RPMI8226 (cell line): Measurements from ENCODE around the gene DLEU7.
A peak's percentile ranks its signal among the peaks of the same experiment; 100 is the strongest.

ENCODE experiments used
- DNase-seq: peaks from one replicate; pipeline ENCODE4 v3.0.0-alpha.2; 2015

Gene DLEU7

DNA sequence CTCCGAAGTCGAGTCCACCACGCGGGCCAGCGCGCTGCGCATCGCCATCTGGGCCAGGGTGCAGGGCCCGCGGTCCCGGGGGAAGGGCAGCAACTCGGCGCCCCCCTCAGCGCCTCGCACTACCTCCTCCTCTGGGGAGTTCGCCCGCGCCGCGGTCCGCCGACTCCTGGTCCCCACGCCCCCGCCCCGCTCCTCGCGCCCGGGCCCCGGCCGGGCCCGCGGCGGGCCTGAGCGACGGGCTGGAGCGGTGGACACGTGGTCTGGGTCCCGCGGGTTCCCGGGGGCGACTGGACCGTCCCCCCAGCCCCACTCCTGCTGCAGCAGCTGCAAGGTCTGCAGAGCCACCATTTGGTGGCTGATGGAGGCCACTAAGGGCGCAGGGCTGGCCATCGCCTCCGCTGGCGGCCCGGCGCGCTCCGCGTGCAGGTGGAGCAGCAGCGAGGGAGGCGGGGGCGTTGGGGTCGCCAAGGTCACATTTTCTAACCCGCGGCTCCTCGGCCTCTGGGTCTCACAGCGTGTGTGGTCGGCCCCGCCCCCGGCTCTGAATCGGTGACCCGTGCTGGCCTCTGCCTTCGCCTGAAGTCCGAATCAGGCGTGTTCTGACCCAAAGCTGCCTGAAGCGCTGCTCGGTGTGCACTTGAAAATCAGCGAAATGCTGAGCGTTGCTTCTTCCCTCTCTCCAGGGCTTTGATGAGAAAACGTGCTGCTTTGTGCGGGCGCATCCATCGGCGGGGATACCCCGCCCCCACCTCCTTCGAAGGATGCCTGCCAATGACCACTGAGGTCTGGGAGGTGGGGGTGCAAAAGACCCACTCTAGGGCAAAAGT, at the start of gene DLEU7:
Gene DLEU7, minus strand, starts transcription at position 436 of the 827 bp plus-strand sequence. Its CDS starts 46 bp downstream, at position 390.
- DNase-seq, result no peak

DNA sequence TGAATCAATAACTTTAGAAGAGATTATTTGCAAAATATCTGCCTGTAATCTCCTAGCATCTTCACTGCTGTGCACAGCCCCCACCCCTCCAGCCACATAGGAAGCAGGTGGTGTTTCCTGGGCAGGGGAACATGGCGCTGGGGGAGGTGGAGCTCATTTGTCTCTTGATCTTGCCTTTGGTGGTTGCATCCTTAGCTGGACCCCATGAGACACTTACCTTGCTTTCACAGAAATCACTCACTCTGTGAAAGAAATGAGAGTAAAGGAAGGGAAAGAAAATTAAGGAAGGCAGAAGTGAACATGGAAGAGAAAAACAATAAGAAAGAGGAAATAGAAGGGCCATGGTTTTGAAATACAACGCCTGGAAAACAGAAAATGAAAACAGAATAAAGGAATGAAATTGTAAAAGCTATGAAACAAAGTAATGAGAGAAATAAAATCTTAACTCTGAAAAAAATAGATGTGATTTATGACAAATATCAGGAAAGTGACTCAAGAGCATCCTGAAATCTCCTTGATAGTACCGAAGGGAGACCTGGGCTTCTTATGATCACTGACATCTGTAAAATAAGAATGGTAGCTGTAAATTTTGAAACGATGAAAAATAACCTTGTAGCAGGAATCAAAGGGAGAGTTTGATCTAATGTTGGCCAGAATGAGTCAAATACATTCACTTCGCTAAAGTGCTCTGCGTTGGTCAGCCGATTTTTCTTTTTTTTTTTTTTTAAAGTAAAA, 48.9 kb upstream of the DLEU7 start:
- no peak for DNase-seq

DNA sequence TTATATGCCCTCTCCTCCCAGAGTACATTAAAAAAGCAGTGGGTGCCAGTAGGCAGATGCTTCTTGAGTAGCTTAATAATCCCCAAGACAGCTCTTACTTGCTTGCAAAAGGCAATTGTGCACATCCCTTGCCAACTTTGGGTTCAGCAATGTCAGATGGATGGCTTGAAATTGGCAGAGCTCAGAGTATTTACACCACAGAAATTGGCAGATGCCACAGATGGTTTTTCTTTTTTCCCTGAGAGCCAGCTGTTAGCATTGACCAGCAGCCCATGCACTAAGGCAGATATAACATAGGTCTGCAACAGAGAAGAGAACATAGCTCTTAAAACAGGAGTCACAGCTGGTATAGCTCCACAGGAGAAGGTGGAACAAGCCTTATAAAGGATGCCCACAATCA, 47.7 kb upstream of the DLEU7 start:
- peak; percentile 16 for DNase-seq

DNA sequence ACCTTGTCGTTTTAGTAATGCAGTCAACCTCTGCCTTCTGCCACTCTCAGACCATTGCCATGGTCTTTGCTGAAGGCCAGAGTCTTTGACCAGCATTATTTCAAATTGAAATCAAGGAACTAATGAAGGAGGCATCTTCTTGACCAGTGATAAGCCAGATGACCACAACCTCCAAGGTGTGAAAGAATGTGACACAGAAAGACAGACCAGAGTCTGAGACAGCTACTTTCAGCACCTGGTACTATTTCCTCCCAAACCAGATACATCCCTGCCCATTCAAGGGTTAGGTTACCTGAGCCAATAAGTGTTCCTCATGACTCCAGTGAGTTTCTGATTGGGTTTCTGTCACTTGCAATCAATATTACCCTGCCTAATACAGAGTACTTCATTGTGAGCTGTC, 45.8 kb upstream of the DLEU7 start:
- no peak for DNase-seq

DNA sequence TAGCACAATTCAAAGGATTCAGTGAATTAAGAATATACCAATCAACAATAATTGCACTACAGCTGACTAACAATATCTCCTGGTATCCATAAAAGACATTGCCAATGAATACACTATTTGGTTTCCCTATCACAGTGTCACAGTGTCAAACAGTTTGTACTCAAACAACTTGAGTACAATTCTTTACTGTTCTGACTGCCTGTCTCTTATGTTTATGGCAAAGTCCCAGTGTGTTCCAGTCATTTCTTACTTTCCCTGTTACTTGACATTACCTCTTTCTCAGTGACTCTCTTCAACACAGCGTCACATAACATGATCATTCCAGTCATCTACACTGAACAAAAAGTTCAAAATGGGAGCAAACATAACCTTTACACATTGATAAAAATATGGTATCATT, 44.9 kb upstream of the DLEU7 start:
- no peak for DNase-seq

DNA sequence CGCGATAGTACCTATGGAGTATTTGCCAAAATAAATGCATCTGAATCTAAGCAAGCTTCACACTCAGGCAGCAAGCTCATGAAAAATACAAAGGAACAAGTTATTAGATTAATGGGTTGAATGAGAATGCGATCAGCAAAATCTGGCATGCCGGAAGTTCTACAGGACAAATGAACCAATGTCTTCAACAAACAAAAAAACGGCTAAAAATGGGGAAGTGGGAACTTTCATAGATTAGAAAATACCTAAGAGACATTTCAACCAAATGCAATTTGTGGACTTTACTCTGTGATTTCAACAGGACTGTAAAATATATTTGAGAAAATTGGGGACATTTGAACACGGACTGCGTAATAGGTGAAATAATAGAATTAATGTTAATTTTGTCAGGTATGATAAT, 43.7 kb upstream of the DLEU7 start:
- DNase-seq, result peak; percentile 28

DNA sequence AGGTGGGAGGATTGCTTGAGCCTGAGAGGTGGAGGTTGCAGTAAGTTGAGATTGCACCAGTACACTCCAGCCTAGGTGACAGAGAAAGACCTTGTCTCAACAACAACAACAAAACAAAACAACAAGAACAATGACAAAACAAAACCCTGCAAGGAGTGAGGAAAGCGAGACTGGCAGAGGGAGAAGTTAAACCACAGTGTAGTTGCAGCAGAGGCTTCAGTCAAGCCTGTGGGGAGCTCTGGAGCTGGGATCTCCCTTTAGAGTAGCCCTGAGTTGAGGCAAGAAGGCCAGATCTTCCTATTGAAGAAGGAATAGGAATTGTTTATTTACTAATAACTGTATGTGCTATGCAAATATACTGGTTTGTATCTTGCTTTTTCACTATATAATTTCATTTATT, 40.8 kb upstream of the DLEU7 start:
- DNase-seq, result no peak

DNA sequence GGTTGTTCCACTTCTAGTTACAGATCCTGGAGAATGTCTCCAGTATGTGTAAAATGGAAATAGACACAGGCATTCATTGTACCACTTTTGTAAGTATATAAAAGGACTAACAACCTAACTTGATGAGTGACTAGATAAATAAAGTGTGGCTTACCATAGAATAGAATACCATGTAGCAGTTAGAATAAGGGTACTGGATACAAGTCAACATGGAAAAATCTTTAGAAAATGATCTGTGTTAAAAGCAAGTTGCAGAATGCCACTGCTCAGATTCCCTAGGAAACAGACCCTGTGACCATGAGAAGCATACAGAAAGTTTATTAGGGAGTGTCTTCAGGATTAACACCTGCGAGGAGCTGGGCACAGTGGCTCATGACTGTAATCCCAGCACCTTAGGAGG, 40.2 kb upstream of the DLEU7 start:
- no peak for DNase-seq

DNA sequence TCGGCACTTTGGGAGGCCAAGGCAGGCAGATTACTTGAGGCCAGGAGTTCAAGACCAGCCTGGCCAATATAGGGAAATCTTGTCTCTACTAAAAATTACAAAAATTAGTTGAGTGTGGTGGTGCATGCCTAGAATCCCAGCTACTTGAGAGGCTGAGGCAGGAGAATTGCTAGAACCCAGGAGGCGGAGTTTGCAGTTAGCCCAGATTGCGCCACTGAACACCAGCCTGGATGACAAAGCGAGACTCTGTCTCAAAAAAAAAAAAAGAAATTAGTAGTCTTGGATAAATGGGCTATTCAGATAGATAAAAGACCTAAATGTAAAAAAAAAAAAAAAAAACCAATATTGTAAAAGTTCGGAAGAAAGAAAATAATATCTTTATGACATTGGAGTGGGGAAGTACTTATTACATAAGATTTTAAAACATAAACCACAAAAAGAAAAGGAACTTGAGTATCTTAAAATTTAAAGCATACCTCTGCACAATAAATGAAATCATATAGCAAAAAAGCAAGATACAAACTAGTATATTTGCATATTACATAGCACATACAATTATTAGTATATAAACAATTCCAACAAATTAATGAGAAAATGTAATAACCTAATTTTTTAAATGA, 39.4 kb upstream of the DLEU7 start:
- no peak for DNase-seq

DNA sequence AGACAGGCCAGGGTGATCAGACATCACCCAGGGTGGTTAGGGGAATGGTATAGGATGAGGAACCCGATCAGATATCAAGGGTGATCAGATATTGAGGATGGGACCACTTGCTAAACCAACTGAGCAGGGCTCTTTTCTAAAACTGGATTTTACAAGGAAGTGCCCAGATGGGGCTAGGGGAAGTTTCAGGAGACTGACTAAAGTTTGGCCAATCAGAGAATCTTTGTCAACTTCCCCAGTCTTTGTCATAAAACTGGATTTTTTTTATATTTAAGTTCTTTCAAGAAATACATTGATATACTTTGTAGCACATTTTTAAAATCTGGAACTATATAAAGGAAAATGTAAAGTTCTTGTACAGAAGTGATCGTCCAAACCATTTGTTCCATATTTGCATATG, 30.5 kb upstream of the DLEU7 start:
- no peak for DNase-seq

DNA sequence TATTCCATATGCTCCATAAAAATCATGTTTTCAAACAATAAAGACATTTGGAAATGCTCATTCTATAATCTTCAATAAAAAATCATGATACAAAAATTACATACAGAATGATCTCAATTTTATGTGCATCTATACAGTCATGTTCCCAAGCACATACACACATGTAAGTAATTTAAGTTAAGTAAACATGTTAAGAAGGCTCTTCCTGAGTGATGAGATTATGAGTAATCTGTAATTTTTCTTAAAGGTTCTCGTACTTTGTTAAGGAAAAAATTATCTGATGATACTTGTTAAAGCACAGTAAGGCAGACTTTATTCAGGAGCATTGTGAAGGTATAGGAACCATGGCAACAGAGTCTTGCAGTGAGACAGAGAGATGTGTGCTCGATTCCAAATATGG, 30.0 kb upstream of the DLEU7 start:
- DNase-seq, result no peak

DNA sequence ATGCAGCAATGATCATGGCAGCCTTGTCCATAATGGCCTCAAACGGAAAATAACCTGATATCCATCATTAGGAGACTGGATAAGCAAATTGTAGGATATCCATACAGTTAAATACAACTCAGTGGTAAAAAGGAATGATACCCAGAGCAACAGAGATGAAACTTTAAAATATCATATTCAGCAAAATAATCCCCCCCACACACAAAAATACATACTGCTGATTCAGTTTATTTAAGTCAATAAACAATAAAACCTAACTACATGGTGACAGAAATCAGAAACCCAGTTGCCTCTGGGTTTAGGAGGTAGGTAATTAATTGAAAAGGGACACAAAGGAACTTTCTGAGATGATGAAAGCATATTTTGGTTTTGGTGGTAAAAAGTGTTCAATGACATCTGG, 27.9 kb upstream of the DLEU7 start:
- no peak for DNase-seq

DNA sequence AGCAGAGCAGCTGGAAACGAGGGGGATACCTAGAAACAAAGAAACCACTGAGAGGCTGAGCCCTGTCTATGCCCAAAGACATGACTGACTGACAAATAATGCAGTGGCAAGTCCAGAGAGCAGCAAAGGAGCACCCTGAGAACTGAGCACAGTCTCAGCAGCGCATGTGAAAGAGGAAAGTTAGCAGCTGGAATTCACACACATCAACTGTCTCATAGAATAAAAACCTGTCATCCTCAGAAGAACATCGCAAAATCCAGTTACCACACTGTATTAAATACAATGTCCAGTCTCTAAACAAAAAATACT, 24.1 kb upstream of the DLEU7 start:
- DNase-seq, result no peak

DNA sequence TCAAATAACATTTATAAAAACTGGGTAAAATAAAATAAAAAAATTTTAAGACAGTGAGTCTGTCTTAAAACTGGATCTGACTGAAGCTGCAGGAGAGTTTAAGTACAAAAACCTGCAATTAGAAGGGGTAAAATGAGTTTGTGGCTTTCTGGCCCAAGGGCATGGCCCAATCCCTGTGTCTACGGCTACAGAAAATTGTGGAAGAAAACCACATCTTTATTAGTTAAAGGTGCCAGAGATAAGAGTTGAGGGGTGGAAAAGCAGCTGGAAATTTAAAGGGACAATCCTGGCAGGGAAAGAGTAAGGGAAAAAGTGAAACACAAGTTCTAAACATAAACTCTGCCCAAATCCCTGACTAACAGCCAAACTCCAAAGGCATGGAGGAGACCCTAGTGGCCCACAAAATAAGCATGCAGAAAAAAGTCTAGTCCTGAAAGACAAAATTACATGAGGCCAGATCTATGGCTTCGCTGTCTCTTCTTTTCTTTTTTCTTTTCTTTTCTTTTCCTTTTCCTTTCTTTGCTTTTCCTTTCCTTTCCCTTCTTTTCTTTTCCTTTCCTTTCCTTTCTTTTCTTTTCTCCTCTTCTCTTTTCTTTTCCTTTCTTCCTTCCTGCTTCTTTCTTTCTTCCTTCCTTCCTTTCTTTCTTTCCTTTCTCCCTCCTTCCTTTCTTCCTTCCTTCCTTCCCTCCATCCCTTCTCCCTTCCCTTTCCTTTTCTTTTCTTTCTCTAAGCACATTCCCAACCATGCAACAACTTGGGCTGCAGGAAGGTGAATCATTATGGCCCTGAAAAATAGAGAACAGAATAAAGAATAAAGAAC, 23.5 kb upstream of the DLEU7 start:
- no peak for DNase-seq

DNA sequence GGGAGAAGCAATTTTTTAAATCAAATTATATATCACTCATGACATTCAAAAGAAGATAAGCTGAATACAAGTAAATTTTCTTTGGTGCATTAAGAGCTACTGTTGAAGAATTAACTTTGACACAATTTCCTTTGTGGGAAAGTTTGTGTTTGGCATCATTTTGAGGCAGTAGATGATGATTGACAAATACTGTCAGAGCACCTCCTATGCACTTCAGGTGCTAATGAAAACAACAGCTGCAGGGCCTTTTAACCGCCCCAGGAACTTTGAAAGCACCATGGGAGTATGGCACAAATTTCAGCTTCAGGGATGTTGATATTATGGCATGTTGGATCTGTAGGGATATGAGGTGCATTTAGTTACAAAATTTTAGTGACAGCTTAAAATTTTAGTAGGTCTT, 21.0 kb upstream of the DLEU7 start:
- no peak for DNase-seq

DNA sequence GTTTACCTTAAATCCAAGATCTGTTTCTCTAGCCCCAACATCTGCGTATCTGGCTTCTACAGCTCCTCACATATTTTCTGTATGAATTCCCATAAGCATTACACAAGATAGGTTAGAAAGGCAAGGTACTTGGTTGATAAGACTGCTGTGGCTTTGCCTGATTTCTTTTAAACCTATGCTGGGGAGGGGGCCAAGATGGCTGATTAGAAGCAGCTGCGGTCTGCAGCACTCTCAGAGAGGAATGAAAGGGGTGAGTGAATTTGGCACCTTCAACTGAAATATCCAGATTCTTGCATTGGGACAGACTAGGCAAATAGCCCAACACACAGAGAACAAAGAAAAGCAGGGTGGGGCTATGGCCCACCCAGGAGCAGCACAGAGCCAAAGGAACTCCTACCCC, 12.2 kb upstream of the DLEU7 start:
- DNase-seq, result no peak

DNA sequence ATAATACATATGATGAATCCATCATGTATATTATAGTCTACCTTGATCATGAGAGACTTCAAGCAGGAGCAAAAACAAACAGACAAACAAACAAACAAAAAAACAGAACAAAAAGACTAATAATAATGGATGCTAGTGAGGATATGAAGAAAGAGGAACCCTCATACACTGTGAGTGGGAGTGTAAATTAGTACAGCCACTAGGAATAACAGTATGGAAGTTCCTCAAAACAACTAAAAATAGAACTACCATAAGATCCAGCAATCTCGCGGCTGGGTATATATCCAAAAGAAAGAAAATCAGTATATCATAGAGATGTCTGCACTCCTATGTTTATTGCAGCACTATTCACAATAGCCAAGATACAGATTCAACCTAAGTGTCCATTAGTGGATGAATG, 7.0 kb upstream of the DLEU7 start:
- DNase-seq, result no peak

DNA sequence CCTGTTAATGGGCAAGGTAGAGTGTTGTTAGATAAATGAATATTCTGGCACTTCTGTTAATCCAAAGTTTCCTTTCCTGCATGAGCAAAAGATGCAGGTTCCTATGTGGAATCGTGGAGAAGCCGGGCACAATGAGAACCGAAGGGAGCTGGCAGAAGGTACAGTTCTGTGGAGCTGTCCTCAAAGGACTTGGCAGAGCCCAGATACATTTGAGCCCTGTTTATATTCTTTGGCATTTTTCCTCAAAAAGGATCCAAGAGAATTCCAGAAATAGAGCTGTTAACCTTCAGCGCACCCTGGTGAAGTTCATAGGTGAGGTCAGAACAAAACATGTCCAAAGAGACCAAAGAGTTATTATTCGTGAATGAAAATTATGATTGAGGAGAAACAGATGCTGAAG, 4.0 kb upstream of the DLEU7 start:
- DNase-seq, result no peak

DNA sequence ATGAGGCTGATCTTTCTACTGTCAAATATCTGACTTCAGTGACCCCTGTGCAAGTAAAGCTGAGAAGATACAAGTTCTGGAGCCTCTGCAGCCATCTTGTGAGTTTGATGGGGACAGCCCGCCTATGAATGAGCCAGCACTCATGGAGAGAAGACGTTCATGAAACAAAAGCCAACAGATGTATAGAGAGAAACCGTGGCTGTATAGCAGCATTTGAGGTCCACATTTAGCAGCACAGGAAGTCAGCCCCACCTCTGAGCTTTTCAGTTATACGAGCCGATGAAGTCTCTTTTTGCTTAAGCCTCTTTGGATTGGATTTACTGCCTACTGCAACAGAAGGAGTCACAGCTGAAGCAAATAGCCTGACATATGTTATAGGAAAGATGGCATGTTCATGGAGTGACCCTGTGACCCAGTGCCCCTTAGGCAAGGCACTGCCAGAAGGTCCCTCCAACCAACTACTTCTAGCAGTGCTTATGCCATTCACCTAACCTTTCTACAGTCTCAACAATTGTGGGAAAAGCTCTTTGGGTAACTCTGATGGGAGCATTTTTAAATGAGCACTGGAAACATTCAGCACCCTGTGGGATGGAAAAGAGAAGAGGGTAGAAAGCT, 3.5 kb upstream of the DLEU7 start:
- no peak for DNase-seq

DNA sequence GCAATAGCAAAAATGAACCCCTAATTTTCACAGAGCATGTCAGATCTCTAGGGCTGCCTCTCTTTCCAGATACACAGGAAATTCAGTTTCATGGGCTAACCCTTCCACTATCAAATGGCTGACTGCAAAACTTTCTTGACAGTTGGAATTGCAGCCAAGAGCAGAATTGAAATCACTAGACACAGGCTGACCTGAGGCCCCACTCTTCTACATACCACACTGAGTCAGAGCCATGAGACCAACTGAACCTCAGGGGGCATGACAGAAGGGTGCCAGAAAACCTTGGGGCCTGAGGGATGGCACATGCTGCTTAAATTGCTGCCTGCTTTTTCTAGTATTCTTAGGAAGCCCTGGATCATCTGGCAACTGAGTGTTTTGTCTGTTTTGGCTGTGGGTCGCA, 1.7 kb upstream of the DLEU7 start:
- no peak for DNase-seq

DNA sequence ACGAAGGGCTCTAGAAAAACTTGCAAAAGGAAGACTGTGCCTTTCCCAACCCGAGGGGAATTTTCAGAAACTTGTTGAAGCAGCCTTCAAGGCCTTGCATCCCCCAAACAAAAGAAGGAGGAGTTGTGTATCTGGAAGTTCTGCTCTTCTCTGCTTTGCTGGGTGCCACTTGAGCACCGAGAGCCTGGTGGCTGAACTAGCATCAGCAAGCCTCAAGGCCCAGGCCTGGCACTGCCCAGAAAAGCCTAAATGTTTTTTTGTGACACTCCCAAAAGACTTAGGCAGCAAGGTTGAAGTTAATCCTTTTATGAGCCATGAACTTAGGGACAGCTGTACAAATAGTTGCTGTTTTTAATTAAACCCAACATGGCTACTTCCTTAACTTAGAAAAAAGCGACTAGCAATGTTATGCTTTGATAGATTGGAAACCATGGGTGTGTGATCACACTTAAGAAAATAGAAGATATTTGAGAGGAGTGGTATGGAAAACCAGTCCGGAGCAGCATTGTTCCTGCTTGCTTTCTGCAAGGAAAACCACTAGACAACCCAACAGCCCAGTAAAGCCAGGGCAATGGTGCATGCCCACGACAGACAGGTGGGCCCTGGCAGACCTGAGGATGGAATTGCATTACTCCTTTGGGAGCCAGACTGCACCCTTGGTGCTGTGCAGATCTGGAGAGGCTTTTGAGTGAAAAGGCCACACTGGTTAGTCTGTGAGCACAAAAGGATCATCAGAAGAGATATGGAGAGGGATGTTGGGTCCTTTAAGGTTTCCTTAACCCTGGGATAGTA, 788 bp upstream of the DLEU7 start:
- DNase-seq, result no peak

DNA sequence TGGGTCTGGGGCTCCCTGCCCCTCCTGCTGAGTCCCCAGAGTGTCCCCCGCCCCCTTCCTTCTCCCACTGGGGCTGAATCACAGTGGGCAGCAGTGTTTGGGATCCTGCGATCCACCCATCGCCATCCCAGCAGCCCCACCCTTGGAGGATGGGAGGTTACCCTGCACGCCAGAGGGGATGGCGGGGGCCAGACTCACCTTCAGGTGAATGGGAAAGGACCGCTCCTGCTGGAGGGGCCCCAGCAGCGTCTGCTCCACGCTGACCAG, 569 bp downstream of the DLEU7 start:
- no peak for DNase-seq
